ENCODE measurements around the gene DNAJC4. TPM values are rescaled to one million over a fixed set of nuclear protein-coding genes. Genes with fewer than 3 reads are reported as not detected.

The DNAJC4 gene
- total RNA-seq, 3 donors from 2014 or later, result 23.6 to 33.5 (median 32.6) TPM

DNA sequence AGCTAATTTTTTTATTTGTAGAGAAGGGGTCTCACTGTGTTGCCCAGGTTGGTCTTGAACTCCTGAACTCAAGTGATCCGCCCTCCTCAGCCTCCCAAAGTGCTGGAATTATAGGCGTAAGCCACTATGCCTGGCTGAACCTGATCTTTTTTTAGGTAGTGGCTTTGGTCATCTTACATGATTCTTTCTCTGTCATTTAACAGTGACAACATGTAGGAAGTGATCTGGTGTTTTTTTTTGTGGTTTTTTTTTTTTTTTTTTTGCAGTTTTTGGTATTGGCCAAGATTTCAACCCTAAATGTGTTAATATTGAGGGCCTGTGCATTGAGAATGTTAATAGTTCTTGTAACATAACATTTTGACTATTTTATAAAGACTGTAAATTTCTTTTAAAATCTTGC, 31.8 kb upstream of the DNAJC4 start:
- TF ChIP-seq POLR2A (IDR thresholded peaks at IDR 0.05), result no peak
- TF ChIP-seq, protein P1, sequence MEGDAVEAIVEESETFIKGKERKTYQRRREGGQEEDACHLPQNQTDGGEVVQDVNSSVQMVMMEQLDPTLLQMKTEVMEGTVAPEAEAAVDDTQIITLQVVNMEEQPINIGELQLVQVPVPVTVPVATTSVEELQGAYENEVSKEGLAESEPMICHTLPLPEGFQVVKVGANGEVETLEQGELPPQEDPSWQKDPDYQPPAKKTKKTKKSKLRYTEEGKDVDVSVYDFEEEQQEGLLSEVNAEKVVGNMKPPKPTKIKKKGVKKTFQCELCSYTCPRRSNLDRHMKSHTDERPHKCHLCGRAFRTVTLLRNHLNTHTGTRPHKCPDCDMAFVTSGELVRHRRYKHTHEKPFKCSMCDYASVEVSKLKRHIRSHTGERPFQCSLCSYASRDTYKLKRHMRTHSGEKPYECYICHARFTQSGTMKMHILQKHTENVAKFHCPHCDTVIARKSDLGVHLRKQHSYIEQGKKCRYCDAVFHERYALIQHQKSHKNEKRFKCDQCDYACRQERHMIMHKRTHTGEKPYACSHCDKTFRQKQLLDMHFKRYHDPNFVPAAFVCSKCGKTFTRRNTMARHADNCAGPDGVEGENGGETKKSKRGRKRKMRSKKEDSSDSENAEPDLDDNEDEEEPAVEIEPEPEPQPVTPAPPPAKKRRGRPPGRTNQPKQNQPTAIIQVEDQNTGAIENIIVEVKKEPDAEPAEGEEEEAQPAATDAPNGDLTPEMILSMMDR (IDR thresholded peaks at IDR 0.05), result no peak
- no peak for TF ChIP-seq POLR2AphosphoS5 (IDR thresholded peaks at IDR 0.05)
- intact Hi-C loops (cut with DNase I; ENCODE audit: low total_unique reads), result loop anchor here (5.0 kb wide), 2 partner anchors 279 to 1646 kb away; no protein-coding TSS in a partner anchor

GRCh38 chr11:64201543-64201942, 28.8 kb upstream of the DNAJC4 start:
- intact Hi-C loops (cut with DNase I; ENCODE audit: low total_unique reads), result no loop called here
- no peaks in the 10 kb centered on the region for H3K9me3 ChIP-seq
- TF ChIP-seq POLR2AphosphoS5 (IDR thresholded peaks at IDR 0.05) (no peak), POLR2A (IDR thresholded peaks at IDR 0.05) (no peak)
- TF ChIP-seq, protein P1 (IDR thresholded peaks at IDR 0.05), result no peak
- peaks cover 6% of the 10 kb centered on the region for H3K36me3 ChIP-seq
- H3K4me1 ChIP-seq, result peaks cover 0 to 8% of the 10 kb centered on the region in 2 donors
- no peak overlapping the region for H3K27ac ChIP-seq
- no peak overlapping the region for H3K4me3 ChIP-seq
- no peak for DNase-seq (ENCODE audit: low spot score in 2 of 2)
- no peaks in the 10 kb centered on the region for H3K27me3 ChIP-seq

More for the DNA sequence above, 31.8 kb upstream of the DNAJC4 start:
- Histone ChIP-seq H3K27ac (no peak overlapping the region), H3K27me3 (no peaks in the 10 kb centered on the region), H3K4me3 (no peak overlapping the region), H3K9me3 (no peaks in the 10 kb centered on the region), H3K36me3 (peaks cover 7% of the 10 kb centered on the region), H3K4me1 (no peaks in the 10 kb centered on the region)
- DNase-seq (ENCODE audit: low spot score in 2 of 2), result no peak

GRCh38 chr11:64202992-64203391, 27.4 kb upstream of the DNAJC4 start:
- Histone ChIP-seq H3K4me1 (peaks cover 0 to 8% of the 10 kb centered on the region in 2 donors), H3K4me3 (no peak overlapping the region), H3K36me3 (peaks cover 6% of the 10 kb centered on the region), H3K9me3 (no peaks in the 10 kb centered on the region), H3K27ac (no peak overlapping the region), H3K27me3 (no peaks in the 10 kb centered on the region)
- intact Hi-C loops (cut with DNase I; ENCODE audit: low total_unique reads), result no loop called here
- no peak for DNase-seq (ENCODE audit: low spot score in 2 of 2)
- TF ChIP-seq POLR2A (IDR thresholded peaks at IDR 0.05), result no peak
- no peak for TF ChIP-seq POLR2AphosphoS5 (IDR thresholded peaks at IDR 0.05)
- TF ChIP-seq, protein P1 (IDR thresholded peaks at IDR 0.05), result no peak

- Histone ChIP-seq H3K27me3 (no peaks in the 10 kb centered on the region), H3K4me1 (peaks cover 0 to 8% of the 10 kb centered on the region in 2 donors), H3K4me3 (no peak overlapping the region), H3K27ac (no peak overlapping the region), H3K36me3 (peaks cover 6% of the 10 kb centered on the region), H3K9me3 (no peaks in the 10 kb centered on the region)
- intact Hi-C loops (cut with DNase I; ENCODE audit: low total_unique reads), result no loop called here
- TF ChIP-seq, protein P1 (IDR thresholded peaks at IDR 0.05), result no peak
- TF ChIP-seq POLR2A (IDR thresholded peaks at IDR 0.05), result no peak
- no peak for TF ChIP-seq POLR2AphosphoS5 (IDR thresholded peaks at IDR 0.05)
- no peak for DNase-seq (ENCODE audit: low spot score in 2 of 2)
These were observed 26.8 kb upstream of the DNAJC4 start for GRCh38 chr11:64203421-64204079.

DNA sequence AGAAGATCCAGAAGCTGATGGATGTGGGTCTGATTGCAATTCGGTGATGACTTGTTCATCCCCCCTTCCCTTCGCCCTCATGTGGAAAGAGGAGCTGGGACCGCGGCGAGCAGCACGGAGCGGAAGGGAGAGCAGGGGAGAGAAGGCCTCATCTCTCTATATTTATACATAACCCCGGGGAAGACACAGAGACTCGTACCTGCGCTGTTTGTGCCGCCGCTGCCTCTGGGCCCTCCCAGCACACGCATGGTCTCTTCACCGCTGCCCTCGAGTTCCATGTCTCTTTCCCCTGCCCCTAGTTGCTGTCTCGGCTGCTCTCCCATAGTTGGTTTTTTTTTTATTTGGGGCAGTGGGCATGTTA, 26.3 kb upstream of the DNAJC4 start:
- intact Hi-C loops (cut with DNase I; ENCODE audit: low total_unique reads), result no loop called here
- TF ChIP-seq POLR2A (IDR thresholded peaks at IDR 0.05), result no peak
- TF ChIP-seq POLR2AphosphoS5 (IDR thresholded peaks at IDR 0.05), result no peak
- TF ChIP-seq, protein P1 (IDR thresholded peaks at IDR 0.05), result no peak
- Histone ChIP-seq H3K27me3 (no peaks in the 10 kb centered on the region), H3K4me3 (no peak overlapping the region), H3K36me3 (peaks cover 6% of the 10 kb centered on the region), H3K9me3 (no peaks in the 10 kb centered on the region), H3K27ac (no peak overlapping the region), H3K4me1 (peaks cover 0 to 8% of the 10 kb centered on the region in 2 donors)
- no peak for DNase-seq (ENCODE audit: low spot score in 2 of 2)
